Activated T-cell treated with anti-CD3 and anti-CD28 coated beads for 1 hour (primary cell): ENCODE measurements around the gene E2F8.

Experiments used
- DNase-seq: peaks from one replicate; pipeline ENCODE4 v3.0.0-alpha.2; 2020; ENCODE audit warnings: low read depth

Gene E2F8

GRCh38 chr11:19252394-19253152 is 11.8 kb upstream of the E2F8 start:
- DNase-seq = no peak

DNA sequence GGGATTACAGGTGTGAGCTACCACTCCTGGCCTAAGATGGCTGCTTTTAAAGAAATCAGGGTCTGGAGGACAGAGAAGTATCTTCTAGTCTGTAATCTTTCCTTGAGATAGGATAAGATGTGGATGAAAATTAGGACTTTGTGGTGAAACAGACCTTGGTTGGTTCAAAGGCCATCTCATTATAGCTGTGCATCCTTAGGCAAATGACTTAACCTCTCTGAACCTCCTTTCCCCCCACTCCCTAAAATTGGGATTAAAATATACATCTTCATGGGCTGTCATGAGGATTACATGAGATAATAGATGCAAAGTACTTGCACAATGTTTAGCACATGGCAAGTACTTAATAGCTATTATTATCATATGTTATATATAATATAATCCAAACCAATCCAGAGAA is 10.8 kb upstream of the E2F8 start:
- no peak for DNase-seq

- no peak for DNase-seq
Observed at GRCh38 chr11:19246816-19247215, 6.1 kb upstream of the E2F8 start.

GRCh38 chr11:19245351-19245750 is 4.6 kb upstream of the E2F8 start:
- no peak for DNase-seq

- no peak for DNase-seq
Observed at GRCh38 chr11:19244621-19245020, 3.9 kb upstream of the E2F8 start.

DNA sequence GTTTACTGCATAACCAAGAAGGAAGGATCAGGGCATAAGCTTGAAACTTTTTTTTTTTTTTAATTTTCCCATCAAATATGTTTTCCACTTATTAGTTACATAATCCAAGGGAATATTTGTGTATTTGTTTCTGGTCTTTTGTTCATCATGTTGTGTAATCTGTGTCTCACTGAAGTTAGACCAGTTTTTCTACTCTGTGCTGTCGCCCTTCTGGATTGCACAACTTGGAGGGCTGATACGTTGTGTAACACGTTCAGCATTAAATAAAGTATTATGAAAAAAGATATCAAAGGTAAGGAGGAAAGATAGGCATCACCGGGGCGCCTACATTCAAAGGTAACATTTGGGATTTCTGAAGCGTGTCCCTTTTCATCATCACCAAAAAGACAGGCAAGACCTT is 3.3 kb upstream of the E2F8 start:
- no peak for DNase-seq

DNA sequence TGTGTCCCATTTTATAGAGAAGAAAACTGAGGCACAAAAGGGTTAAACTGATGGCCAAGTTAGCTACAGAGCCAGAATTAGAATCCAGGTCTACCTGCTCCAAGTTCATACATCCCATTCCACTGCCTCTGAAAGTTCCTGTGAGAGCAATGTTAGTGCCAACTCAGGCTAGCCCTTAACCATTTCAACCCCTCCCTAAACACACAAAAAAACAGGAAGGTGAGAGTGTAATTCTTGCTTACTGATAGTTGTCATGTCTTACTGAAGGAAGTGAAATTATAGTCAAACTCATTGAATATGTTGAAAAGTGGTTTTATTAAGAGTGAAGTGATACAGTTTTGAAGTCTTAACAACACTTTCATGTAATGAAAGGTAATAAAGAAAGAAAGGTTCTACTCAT is 2.9 kb upstream of the E2F8 start:
- no peak for DNase-seq

GRCh38 chr11:19243143-19243542 is 2.4 kb upstream of the E2F8 start:
- no peak for DNase-seq

- DNase-seq = no peak
Observed at GRCh38 chr11:19242179-19242932, 1.6 kb upstream of the E2F8 start.

DNA sequence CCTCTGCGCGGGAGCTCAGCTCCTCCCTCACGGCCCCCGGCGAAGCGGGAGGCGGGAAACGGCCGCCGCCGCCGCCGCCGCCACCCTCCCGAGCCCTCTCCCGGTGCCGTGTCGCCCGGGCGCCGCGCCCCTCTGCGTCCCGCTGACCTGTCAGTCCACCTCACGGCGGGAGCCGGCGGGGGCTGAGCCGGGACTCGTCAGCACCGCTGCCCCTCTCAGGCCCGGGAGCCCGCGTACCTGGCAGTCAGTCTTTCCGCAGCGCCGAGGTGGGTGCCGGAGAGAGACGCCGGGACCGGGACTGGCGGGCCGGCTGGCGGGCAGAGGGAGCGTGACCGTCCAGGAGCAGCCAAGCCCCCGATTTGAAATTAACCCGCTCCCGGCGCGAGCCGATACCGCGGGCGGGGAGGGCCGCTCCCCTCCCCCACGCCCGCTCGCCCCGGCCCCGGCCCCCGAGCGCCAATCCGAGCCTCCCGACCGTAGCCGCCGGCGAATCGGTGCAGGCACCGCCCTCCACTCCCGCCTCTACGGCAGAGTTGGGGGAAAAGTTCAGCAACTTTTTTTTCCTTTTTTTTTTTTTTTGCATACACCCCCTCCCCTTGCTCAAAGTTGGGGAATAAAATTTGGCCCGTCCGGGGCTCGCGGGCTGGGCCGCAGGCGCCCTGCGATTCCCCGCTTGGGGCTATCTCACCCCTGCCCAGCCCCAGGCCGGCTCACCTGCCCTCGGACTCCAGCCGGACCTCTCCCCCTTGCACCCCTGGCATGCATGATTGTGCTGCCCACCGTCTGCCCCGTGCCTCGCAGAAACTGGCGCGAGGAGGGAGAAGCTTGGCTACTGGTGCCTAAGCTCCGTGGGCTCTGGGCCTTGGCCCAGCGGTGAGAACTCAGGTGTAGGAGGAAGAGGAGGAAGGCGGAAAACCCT is 774 bp upstream of the E2F8 start:
- DNase-seq = no peak

- no peak for DNase-seq
Observed at GRCh38 chr11:19239039-19239438, 1.7 kb downstream of the E2F8 start.

DNA sequence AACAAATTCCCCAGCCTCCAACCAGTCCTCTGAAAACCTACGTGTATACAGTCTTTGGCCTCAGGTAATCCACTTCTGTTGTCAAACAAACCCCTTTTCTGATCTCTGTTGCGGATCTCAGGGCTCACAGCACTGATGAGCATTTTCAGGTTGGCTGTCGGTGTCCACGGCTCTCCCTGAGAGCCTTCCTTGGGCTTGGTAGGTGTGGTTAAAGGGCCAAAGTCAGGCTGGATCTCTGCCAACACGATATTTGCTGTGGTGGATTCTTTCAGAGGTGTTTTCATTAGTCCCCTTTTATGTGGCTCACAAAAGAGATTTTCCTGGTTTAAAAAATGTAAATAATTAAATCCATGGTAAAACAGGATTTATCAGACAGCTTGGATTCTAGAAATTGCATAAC is 2.9 kb downstream of the E2F8 start:
- DNase-seq = no peak

DNA sequence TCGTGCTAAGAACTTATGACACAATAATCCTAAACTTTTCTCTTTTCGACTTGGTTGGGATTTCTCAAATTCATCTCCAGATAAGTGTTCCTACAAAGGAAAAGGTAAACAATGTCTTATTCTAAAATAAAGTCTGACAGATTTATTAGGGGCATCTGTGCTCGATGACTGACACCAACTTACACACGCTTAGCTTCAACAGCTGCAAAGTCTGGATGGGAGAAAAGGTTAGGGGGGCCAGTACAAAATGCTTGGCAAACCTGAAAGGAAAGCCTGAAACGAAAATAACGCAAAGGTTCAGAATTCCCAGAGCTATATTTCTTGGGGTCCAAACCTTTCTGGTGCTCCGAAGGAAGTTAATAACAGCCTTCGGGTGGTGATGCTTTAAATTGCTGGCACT is 3.4 kb downstream of the E2F8 start:
- DNase-seq = no peak

- DNase-seq = no peak
Observed at GRCh38 chr11:19234231-19234817, 6.4 kb downstream of the E2F8 start.

DNA sequence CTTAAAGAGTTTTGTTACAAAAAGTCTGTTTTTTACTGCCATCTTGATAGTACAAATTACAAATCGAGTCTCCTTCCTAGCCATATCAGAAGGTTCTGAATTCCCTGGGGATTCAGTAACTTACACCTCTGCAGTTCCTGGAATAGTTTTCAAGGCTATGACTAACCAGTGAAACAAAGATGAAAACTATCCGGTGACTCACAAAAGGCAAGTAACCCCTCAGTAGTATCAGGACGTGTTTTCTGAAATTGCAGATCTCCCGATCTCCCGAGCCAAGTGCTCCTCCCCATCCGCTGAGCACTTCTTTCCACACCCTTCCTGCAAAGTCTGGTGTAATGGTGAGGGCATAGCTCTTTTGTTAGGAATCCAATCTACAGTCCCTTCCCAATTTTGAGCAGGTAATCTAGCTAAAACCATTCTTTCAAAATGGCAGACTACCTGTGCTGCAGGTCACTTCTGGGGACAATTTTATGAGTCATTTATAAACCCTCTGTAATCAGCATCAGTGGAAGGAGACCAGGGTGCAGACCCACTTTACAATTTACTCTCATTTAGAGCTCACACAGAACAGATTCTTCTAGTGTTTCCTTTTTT is 7.7 kb downstream of the E2F8 start:
- no peak for DNase-seq

- no peak for DNase-seq
Observed at GRCh38 chr11:19229671-19230070, 11.1 kb downstream of the E2F8 start.

DNA sequence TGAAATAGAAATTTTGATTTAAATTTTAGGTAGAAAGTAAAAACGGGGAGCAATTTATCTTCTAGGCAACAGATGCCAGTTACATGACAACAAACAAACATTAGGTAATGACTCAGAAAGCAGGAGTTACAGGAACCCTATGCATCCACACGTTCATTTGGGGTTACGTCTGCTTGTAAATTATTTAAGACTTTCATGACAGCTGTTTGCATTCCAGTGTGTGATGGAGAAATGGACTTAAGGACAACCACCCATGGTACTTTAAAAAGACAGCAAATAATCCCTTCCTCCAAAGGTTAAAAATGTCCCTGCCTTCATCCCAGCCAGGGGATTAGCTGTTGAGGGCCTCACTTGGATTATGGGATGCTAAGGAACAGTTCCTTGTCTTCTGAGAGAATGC is 11.8 kb downstream of the E2F8 start:
- no peak for DNase-seq

DNA sequence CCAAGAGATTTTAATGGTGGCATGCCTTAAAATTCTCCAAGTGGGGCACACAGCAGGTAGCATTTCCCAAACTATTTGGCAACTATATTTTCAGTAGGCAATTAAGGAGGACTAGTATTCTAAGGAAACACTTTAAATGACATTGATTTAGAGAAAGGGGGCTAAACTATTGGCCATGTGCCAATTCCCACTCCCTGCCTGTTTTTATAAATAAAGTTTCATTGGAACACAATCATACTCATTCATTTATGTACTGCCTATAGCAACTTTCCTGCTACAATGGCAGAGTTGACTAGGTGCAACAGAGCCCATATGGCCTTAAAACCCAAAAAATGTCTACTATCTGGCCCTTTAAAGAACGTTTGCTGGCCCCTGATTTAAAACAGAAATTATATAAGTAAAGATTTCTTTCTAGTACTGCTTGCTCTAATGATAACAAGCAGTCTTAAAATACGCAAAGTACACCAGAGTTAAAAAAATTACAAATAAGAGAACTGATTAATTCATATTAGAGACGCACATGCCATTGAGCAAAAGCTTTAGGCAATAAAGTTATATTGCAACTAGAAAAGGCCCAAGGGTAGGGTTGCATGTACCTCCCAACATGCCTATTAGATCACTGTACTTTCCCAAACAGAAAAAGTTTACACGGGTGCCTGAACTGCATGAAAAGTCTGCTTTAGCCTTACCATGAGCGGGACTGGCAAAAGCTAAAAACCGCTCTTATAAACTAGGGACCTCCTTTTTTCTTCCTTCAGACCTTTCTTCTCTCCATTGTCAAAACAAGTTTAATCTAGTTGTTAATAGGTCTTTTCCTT is 14.2 kb downstream of the E2F8 start:
- no peak for DNase-seq

DNA sequence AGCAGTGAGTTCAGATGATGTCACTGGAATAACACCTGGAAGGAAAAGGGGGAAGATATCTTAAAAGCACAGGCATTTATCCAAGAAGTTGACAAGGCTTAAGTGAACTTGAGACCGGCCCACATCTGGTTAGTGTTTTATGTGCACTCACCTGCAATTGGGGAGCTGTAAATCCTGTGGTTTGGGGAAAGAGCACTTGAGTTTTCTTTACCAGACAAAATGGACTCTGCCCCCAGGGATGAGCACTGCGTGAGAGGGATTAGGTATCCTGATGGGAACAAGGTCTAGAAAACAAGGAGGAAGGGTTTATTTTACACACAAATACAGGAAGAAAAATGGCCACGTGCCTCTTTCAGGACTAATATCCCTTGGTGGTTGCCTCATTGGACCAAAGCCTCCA is 15.2 kb downstream of the E2F8 start:
- DNase-seq = no peak

- no peak for DNase-seq
Observed at GRCh38 chr11:19225123-19225522, 15.6 kb downstream of the E2F8 start.
